ENCODE data around the gene SEC22C. TPM values are rescaled to one million over a fixed set of nuclear protein-coding genes. Genes with fewer than 3 reads are reported as not detected.
"Not testable (repeated sequence)": the region's sequence is repeated elsewhere in the genome, so short reads cannot be mapped to it uniquely, and the experiment has no call there.

The SEC22C gene
- total and polyA plus RNA-seq, 2 donors (not counting 1 experiment from before 2014, with no cell fraction given) = 19.2 to 44.8 TPM

GRCh38 chr3:42557854-42558253, 23.9 kb downstream of the SEC22C start:
- H2AFZ ChIP-seq (ENCODE audit: insufficient read depth, low read depth, low read length, poor library complexity, severe bottlenecking) = no peak overlapping the region
- ATAC-seq (ENCODE audit: low read depth) (no peak), DNase-seq (no peak)
- no peak overlapping the region for H3K27ac Mint-ChIP-seq
- H3K27me3 ChIP-seq (replicated peaks in 1 of 4; ENCODE audit: control extremely low read depth in 1 of 4, control insufficient read depth in 3 of 4, insufficient read depth in 4 of 4, low read length in 3 of 4) = no peaks in the 10 kb centered on the region
- no peak overlapping the region for H3K4me3 ChIP-seq (ENCODE audit: control extremely low read depth in 1 of 5, extremely low read depth in 1 of 5, insufficient read depth in 1 of 5, low read depth in 2 of 5, low read length in 4 of 5)
- no peak overlapping the region for H3K27ac ChIP-seq (ENCODE audit: low read length in 2 of 2)
- H3K4me3 Mint-ChIP-seq = no peak overlapping the region
- no peaks in the 10 kb centered on the region for H3K4me1 ChIP-seq (ENCODE audit: control insufficient read depth in 2 of 2, insufficient read depth in 2 of 2, low read length in 2 of 2)
- H3K4me1 Mint-ChIP-seq = no peaks in the 10 kb centered on the region
- TF ChIP-seq EZH2 (IDR thresholded peaks at IDR 0.05; ENCODE audit: borderline replicate concordance, insufficient read depth, low read depth, low read length, poor library complexity, severe bottlenecking) (no peak), CTCF (IDR thresholded peaks at IDR 0.05) (no peak)
- ChIA-PET CTCF (interaction anchor here (2.3 kb wide), 1 partner anchor 11 kb away, joined by 10 read pairs; no protein-coding TSS in a partner anchor), POLR2A (interaction anchor here (0.6 kb wide), 1 partner anchor 312 kb away, joined by 4 read pairs; no protein-coding TSS in a partner anchor)
- no peaks in the 10 kb centered on the region for H3K27me3 Mint-ChIP-seq
- H3K9me3 Mint-ChIP-seq (ENCODE audit: insufficient read depth) = no peaks in the 10 kb centered on the region
- intact Hi-C loops (cut with micrococcal nuclease) = no loop called here
- no peaks in the 10 kb centered on the region for H4K20me1 ChIP-seq (ENCODE audit: control insufficient read depth, insufficient read depth, low read length, poor library complexity, severe bottlenecking)
- peaks cover 2 to 73% of the 10 kb centered on the region in 2 experiments for H3K36me3 ChIP-seq (replicated peaks in 1 of 2; ENCODE audit: control extremely low read depth in 1 of 2, control insufficient read depth in 1 of 2, extremely low read depth in 1 of 2, insufficient read depth in 2 of 2, low read length in 1 of 2)
- H3K9me3 ChIP-seq (ENCODE audit: control extremely low read depth in 1 of 3, control insufficient read depth in 2 of 3, insufficient read depth in 1 of 3, low read length in 2 of 3) = no peaks in the 10 kb centered on the region
- no peak overlapping the region for H3K9ac ChIP-seq (ENCODE audit: low read length)
- H3K4me2 ChIP-seq (replicated peaks; ENCODE audit: low read depth, low read length, poor library complexity, severe bottlenecking) = no peak overlapping the region
- no peaks in the 10 kb centered on the region for H3K79me2 ChIP-seq (ENCODE audit: control insufficient read depth, insufficient read depth, low read length)

GRCh38 chr3:42556817-42557216, 24.9 kb downstream of the SEC22C start:
- H3K4me1 Mint-ChIP-seq; ATAC-seq (ENCODE audit: low read depth); H3K27me3 ChIP-seq (replicated peaks in 1 of 4; ENCODE audit: control extremely low read depth in 1 of 4, control insufficient read depth in 3 of 4, insufficient read depth in 4 of 4, low read length in 3 of 4); H3K27ac ChIP-seq (ENCODE audit: low read length in 2 of 2); H3K4me3 ChIP-seq (ENCODE audit: control extremely low read depth in 1 of 5, extremely low read depth in 1 of 5, insufficient read depth in 1 of 5, low read depth in 2 of 5, low read length in 4 of 5); H3K4me2 ChIP-seq (replicated peaks; ENCODE audit: low read depth, low read length, poor library complexity, severe bottlenecking); H3K9me3 Mint-ChIP-seq (ENCODE audit: insufficient read depth); H3K4me3 Mint-ChIP-seq; POLR2A ChIA-PET; intact Hi-C loops (cut with micrococcal nuclease); H3K27ac Mint-ChIP-seq; H3K9ac ChIP-seq (ENCODE audit: low read length); CTCF ChIA-PET; H3K27me3 Mint-ChIP-seq; DNase-seq; H3K9me3 ChIP-seq (ENCODE audit: control extremely low read depth in 1 of 3, control insufficient read depth in 2 of 3, insufficient read depth in 1 of 3, low read length in 2 of 3); H4K20me1 ChIP-seq (ENCODE audit: control insufficient read depth, insufficient read depth, low read length, poor library complexity, severe bottlenecking); H3K79me2 ChIP-seq (ENCODE audit: control insufficient read depth, insufficient read depth, low read length); H3K4me1 ChIP-seq (ENCODE audit: control insufficient read depth in 2 of 2, insufficient read depth in 2 of 2, low read length in 2 of 2); H2AFZ ChIP-seq (ENCODE audit: insufficient read depth, low read depth, low read length, poor library complexity, severe bottlenecking): not testable (repeated sequence)
- H3K36me3 ChIP-seq (replicated peaks in 1 of 2; ENCODE audit: control extremely low read depth in 1 of 2, control insufficient read depth in 1 of 2, extremely low read depth in 1 of 2, insufficient read depth in 2 of 2, low read length in 1 of 2) = peaks cover 2 to 74% of the 10 kb centered on the region in 2 experiments
- 100% methylated on average over 1 of the region's 6 CpGs for WGBS (ENCODE audit: insufficient coverage)

Measured in B cell (primary cell).